ENCODE measurements around the gene ARL4C. TPM values are rescaled to one million over a fixed set of nuclear protein-coding genes. Genes with fewer than 3 reads are reported as not detected.

ARL4C gene
- total RNA-seq, 1 experiment from 2014 or later, result 21.0 TPM

DNA sequence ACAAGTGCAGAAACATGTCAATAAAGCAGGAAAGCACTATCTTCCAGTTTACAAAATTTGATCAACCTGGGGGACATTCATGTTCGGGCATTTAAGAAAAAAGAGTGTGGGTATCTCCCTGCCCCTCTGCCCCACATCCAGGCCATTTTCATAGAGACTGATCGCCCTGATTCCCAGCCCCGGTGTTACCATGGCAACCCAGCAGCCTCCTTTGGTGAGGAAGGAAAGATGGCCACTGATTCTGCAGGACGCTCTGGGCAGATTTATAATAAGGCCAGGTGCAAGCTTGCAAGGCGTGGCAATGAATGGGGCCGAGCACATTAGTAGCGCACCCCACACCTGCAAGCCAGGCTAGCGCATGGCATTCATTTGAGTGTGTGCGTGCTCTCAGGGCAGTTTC lies 36.7 kb upstream of the ARL4C start:
- Mint-ChIP-seq H3K27me3 (ENCODE audit: unreplicated experiment) (peaks cover 8% of the 10 kb centered on the region), H3K4me1 (ENCODE audit: low read depth, unreplicated experiment) (no peaks in the 10 kb centered on the region), H3K4me3 (ENCODE audit: low read depth, unreplicated experiment) (no peak overlapping the region), H3K9me3 (ENCODE audit: low read depth, unreplicated experiment) (peaks cover 3% of the 10 kb centered on the region), H3K27ac (ENCODE audit: unreplicated experiment) (no peak overlapping the region), H3K36me3 (ENCODE audit: insufficient read depth, unreplicated experiment) (no peaks in the 10 kb centered on the region)
- CTCF ChIA-PET, result no interaction called here
- DNase-seq, result no peak
- TF ChIP-seq, protein P1, sequence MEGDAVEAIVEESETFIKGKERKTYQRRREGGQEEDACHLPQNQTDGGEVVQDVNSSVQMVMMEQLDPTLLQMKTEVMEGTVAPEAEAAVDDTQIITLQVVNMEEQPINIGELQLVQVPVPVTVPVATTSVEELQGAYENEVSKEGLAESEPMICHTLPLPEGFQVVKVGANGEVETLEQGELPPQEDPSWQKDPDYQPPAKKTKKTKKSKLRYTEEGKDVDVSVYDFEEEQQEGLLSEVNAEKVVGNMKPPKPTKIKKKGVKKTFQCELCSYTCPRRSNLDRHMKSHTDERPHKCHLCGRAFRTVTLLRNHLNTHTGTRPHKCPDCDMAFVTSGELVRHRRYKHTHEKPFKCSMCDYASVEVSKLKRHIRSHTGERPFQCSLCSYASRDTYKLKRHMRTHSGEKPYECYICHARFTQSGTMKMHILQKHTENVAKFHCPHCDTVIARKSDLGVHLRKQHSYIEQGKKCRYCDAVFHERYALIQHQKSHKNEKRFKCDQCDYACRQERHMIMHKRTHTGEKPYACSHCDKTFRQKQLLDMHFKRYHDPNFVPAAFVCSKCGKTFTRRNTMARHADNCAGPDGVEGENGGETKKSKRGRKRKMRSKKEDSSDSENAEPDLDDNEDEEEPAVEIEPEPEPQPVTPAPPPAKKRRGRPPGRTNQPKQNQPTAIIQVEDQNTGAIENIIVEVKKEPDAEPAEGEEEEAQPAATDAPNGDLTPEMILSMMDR (IDR thresholded peaks at IDR 0.05; ENCODE audit: unreplicated experiment), result no peak
- intact Hi-C loops (cut with micrococcal nuclease; ENCODE audit: unreplicated experiment), result no loop called here
- no TSS peak for BruUV-seq (replicated peaks)

DNA sequence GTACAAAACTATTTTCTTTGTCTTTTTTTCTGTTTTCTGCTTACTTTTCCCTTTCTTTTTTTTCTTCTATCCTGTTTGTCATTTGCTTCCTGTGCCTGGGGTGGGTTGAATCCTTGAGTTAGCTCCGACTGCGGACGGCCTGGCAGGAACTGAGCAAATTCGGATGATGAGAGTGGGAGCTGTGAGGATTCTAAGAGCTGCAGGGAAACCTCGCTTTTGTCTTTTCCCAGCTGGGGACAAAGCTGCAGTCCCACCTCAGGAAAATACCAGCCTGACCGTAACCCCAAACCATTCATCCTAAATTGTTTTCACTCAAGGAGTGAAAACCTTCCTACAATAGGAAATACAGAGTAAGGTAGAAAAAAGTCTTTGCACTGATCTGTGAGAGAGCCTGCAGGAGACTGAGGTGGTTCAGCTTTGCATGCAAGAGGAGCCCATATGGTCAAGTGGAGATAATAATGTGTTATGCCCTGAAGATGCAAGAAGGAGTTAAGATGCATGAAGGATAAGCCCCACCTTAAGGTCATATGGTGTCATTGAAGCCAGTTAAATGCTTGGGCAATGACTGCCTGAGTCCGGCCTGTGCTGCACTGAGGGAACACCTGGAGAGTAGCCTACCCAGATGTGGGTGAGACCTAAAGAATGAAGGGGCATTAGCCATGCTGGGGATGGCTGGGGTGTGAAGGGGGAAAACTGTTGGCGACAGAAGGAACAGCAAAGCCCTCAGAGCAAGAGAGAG lies 31.7 kb upstream of the ARL4C start:
- Mint-ChIP-seq H3K4me3 (ENCODE audit: low read depth, unreplicated experiment) (no peak overlapping the region), H3K4me1 (ENCODE audit: low read depth, unreplicated experiment) (no peaks in the 10 kb centered on the region), H3K27ac (ENCODE audit: unreplicated experiment) (no peak overlapping the region), H3K36me3 (ENCODE audit: insufficient read depth, unreplicated experiment) (no peaks in the 10 kb centered on the region), H3K9me3 (ENCODE audit: low read depth, unreplicated experiment) (peaks cover 3% of the 10 kb centered on the region), H3K27me3 (ENCODE audit: unreplicated experiment) (peaks cover 14% of the 10 kb centered on the region)
- TF ChIP-seq, protein P1 (IDR thresholded peaks at IDR 0.05; ENCODE audit: unreplicated experiment), result no peak
- no TSS peak for BruUV-seq (replicated peaks)
- CTCF ChIA-PET, result interaction anchor here (0.7 kb wide), 1 partner anchor 1194 kb away, joined by 3 read pairs; no protein-coding TSS in a partner anchor
- intact Hi-C loops (cut with micrococcal nuclease; ENCODE audit: unreplicated experiment), result no loop called here
- no peak for DNase-seq

DNA sequence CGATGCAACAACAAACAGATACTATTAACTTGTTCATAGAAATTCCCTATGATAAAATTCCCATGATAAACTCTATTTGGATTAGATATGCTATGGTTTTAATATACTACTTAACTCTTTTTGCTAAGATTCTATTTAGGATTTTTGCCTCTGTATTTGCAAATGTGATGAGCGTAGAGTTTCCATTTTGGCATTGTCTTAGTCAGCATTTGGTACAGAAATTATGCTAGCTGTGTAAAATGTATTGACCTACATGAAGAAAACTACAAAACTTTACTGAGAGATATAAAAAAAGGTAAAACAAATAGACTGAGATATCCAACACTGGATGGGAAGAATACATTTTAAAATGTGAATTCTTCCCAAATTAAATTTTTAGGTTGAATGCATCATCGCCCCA lies 29.8 kb upstream of the ARL4C start:
- intact Hi-C loops (cut with micrococcal nuclease; ENCODE audit: unreplicated experiment), result no loop called here
- BruUV-seq (replicated peaks), result no TSS peak
- H3K9me3 Mint-ChIP-seq (ENCODE audit: low read depth, unreplicated experiment), result no peaks in the 10 kb centered on the region
- no peak for DNase-seq
- no peak overlapping the region for H3K4me3 Mint-ChIP-seq (ENCODE audit: low read depth, unreplicated experiment)
- no peaks in the 10 kb centered on the region for H3K4me1 Mint-ChIP-seq (ENCODE audit: low read depth, unreplicated experiment)
- CTCF ChIA-PET, result no interaction called here
- peaks cover 14% of the 10 kb centered on the region for H3K27me3 Mint-ChIP-seq (ENCODE audit: unreplicated experiment)
- TF ChIP-seq, protein P1 (IDR thresholded peaks at IDR 0.05; ENCODE audit: unreplicated experiment), result no peak
- H3K36me3 Mint-ChIP-seq (ENCODE audit: insufficient read depth, unreplicated experiment), result no peaks in the 10 kb centered on the region
- no peak overlapping the region for H3K27ac Mint-ChIP-seq (ENCODE audit: unreplicated experiment)

DNA sequence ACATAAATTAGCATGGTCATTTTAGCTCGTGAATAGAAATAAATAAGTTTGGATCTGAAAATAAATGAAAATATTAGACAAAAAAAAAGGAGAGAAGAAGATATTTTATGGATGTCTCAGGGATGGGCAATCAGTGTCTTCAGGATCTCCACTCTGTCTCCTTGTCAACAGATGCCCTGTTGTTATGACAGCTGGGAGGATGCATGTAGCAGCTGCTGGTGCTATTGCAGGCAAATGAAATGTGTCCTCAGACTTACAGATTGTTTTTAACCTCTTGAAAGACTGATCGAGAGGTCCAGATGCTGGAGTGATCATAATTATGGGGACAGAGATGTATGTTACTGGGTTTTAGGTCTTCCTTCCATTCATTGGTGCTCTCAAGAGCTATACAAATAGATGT lies 24.7 kb upstream of the ARL4C start:
- Mint-ChIP-seq H3K4me1 (ENCODE audit: low read depth, unreplicated experiment) (no peaks in the 10 kb centered on the region), H3K4me3 (ENCODE audit: low read depth, unreplicated experiment) (no peak overlapping the region), H3K36me3 (ENCODE audit: insufficient read depth, unreplicated experiment) (no peaks in the 10 kb centered on the region), H3K27ac (ENCODE audit: unreplicated experiment) (no peak overlapping the region), H3K27me3 (ENCODE audit: unreplicated experiment) (no peaks in the 10 kb centered on the region), H3K9me3 (ENCODE audit: low read depth, unreplicated experiment) (no peaks in the 10 kb centered on the region)
- intact Hi-C loops (cut with micrococcal nuclease; ENCODE audit: unreplicated experiment), result no loop called here
- CTCF ChIA-PET, result no interaction called here
- TF ChIP-seq, protein P1 (IDR thresholded peaks at IDR 0.05; ENCODE audit: unreplicated experiment), result no peak
- no TSS peak for BruUV-seq (replicated peaks)
- DNase-seq, result no peak
